RWPE2 (cell line): ENCODE data around the gene ABCA13.

Experiments
- ATAC-seq: fragments of 200-7000 bp; cut with Tn5 transposase; 3 replicates; pipeline ENCODE4 v1.9.1; 2021; ENCODE audit warnings: low read depth
- DNase-seq: peaks from one replicate; pipeline ENCODE4 v3.0.0-alpha.2; 2020; ENCODE audit warnings: low spot score
- H3K27ac ChIP-seq: fragments of 450-650 bp; 2 replicates; pipeline ENCODE4 v1.5.1; 2017; ENCODE audit warnings: mild to moderate bottlenecking; ENCODE audit not compliant: poor library complexity, severe bottlenecking
- H3K27me3 ChIP-seq: fragments of 250-450 bp; sonication (Bioruptor Pico); 2 replicates; pipeline ENCODE4 v1.5.1; 2021; ENCODE audit warnings: mild to moderate bottlenecking, moderate library complexity; ENCODE audit not compliant: insufficient read depth, poor library complexity, severe bottlenecking
- H3K36me3 ChIP-seq: fragments of 250-450 bp; sonication (Bioruptor Pico); 2 replicates; pipeline ENCODE4 v1.5.1; 2020; ENCODE audit warnings: low read depth, mild to moderate bottlenecking, moderate library complexity
- H3K4me1 ChIP-seq: fragments of 250-450 bp; sonication (Bioruptor Pico); 2 replicates; pipeline ENCODE4 v1.5.1; 2021; ENCODE audit warnings: mild to moderate bottlenecking, moderate library complexity; ENCODE audit not compliant: insufficient read depth, poor library complexity, severe bottlenecking
- H3K4me3 ChIP-seq: fragments of 250-450 bp; sonication (Bioruptor Pico); 2 replicates; pipeline ENCODE4 v1.5.1; 2021; ENCODE audit warnings: mild to moderate bottlenecking, moderate library complexity; ENCODE audit not compliant: severe bottlenecking
- H3K9me3 ChIP-seq: fragments of 250-450 bp; sonication (Bioruptor Pico); 2 replicates; pipeline ENCODE4 v1.5.1; 2021; ENCODE audit warnings: mild to moderate bottlenecking, moderate library complexity; ENCODE audit not compliant: severe bottlenecking
- TF ChIP-seq, protein P1 (sequence below): fragments of 450-650 bp; IDR thresholded peaks from one replicate; pipeline ENCODE4 v1.5.1; 2017; ENCODE audit warnings: mild to moderate bottlenecking, moderate library complexity; ENCODE audit not compliant: poor library complexity, severe bottlenecking

The ABCA13 gene

DNA sequence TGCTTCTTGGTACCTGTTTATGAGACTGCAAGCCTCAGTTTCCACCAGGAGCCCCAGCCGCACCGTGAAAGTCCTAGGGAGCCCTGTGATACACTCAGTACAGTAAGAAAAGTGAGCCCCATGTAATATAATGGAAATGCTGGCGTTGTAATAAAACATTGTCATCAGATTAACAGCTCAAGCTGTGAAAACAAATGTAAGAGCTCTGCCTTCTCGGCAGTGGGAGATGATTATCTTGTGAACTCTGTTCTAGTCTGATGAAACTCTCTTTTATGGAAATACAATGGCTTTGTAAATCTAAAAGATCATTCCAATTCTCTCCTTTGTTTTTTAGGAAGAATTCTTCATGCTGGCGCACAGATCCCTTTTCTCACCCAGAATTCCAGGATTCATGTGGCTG lies 299.9 kb downstream of the ABCA13 start:
- no peak for ATAC-seq

DNA sequence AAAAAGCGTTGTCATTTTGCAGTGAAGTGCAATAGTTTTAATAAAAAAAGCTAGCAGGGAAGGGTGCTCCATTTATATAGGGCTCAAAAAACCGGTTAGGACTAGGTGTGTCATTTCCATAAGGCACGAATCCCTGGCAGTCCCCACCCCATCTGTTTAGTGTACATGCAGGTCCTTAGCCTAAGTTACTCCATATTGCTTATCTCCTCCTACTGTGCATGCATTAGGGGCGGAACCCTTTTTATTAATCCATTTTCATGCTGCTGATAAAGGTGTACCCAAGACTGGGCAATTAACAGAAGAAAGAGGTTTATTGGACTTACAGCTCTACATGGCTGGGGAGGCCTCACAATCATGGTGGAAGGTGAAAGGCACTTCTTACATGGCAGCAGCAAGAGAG lies 301.4 kb downstream of the ABCA13 start:
- Histone ChIP-seq H3K27ac (no peak overlapping the region), H3K27me3 (no peaks in the 10 kb centered on the region), H3K36me3 (no peaks in the 10 kb centered on the region), H3K4me1 (no peaks in the 10 kb centered on the region), H3K9me3 (no peaks in the 10 kb centered on the region), H3K4me3 (no peak overlapping the region)
- no peak for DNase-seq
- TF ChIP-seq, protein P1, sequence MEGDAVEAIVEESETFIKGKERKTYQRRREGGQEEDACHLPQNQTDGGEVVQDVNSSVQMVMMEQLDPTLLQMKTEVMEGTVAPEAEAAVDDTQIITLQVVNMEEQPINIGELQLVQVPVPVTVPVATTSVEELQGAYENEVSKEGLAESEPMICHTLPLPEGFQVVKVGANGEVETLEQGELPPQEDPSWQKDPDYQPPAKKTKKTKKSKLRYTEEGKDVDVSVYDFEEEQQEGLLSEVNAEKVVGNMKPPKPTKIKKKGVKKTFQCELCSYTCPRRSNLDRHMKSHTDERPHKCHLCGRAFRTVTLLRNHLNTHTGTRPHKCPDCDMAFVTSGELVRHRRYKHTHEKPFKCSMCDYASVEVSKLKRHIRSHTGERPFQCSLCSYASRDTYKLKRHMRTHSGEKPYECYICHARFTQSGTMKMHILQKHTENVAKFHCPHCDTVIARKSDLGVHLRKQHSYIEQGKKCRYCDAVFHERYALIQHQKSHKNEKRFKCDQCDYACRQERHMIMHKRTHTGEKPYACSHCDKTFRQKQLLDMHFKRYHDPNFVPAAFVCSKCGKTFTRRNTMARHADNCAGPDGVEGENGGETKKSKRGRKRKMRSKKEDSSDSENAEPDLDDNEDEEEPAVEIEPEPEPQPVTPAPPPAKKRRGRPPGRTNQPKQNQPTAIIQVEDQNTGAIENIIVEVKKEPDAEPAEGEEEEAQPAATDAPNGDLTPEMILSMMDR = no peak
- no peak for ATAC-seq

More for the DNA sequence above, 299.9 kb downstream of the ABCA13 start:
- no peaks in the 10 kb centered on the region for H3K27me3 ChIP-seq
- H3K9me3 ChIP-seq = no peaks in the 10 kb centered on the region
- H3K27ac ChIP-seq = no peak overlapping the region
- TF ChIP-seq, protein P1 = no peak
- no peak overlapping the region for H3K4me3 ChIP-seq
- H3K4me1 ChIP-seq = no peaks in the 10 kb centered on the region
- no peaks in the 10 kb centered on the region for H3K36me3 ChIP-seq
- no peak for DNase-seq

DNA sequence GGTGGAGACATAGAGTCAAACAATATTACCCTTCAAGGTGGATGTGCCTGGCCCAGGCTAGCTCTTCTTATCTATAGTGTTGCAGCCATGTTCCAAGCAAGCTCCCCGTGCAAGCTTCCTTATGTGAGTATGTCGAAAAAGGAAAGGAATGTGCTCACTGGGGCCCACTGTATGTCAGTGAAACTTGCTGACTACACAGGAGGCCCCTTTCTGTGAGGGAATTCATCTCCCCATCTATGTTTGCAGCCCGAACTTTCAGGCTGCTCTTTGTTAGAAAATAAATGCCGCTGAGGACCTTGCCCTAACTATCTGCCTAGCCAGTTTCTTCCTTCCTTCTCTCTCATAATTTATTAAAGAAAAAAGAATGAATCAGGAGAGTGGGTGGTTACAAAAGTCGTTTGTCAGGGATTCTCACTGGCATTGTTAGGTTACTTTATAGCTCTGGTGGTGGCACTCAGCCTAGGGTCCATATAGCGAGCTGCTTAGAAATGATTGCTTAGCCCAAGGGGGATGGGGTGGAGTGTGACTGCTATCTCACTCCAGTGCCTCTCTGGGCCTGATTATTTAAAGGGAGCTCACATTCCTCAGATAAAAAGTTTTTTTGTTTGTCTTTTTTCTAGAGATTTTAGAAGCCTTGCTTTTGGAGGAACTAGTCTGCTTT lies 302.1 kb downstream of the ABCA13 start:
- TF ChIP-seq, protein P1 = no peak
- DNase-seq = no peak

DNA sequence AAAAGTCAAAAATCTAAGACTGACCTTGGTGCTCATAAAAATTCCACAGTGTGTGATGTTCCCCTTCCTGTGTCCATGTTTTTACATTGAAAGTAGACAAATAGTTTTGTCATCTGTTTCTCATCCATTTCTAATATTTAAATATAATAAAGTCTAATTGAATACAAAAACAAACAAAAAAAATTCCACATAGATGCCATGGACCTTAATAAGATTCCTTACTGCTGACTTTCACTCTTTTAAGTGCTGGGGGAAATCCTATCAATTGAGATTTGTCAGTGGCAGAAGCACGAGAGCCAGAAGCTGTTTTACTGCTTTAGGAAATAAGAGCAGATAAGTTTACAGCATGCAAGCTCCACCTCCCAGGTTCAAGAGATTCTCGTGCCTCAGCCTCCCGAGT lies 310.0 kb downstream of the ABCA13 start:
- TF ChIP-seq, protein P1 = no peak
- Histone ChIP-seq H3K27me3 (no peaks in the 10 kb centered on the region), H3K4me1 (no peaks in the 10 kb centered on the region), H3K36me3 (no peaks in the 10 kb centered on the region), H3K27ac (no peak overlapping the region), H3K9me3 (no peaks in the 10 kb centered on the region), H3K4me3 (no peak overlapping the region)
- ATAC-seq = no peak
- no peak for DNase-seq

More for the DNA sequence above, 302.1 kb downstream of the ABCA13 start:
- H3K27ac ChIP-seq = no peak overlapping the region
- no peaks in the 10 kb centered on the region for H3K9me3 ChIP-seq
- no peaks in the 10 kb centered on the region for H3K36me3 ChIP-seq
- no peak for ATAC-seq
- no peak overlapping the region for H3K4me3 ChIP-seq
- H3K27me3 ChIP-seq = no peaks in the 10 kb centered on the region
- H3K4me1 ChIP-seq = no peaks in the 10 kb centered on the region

DNA sequence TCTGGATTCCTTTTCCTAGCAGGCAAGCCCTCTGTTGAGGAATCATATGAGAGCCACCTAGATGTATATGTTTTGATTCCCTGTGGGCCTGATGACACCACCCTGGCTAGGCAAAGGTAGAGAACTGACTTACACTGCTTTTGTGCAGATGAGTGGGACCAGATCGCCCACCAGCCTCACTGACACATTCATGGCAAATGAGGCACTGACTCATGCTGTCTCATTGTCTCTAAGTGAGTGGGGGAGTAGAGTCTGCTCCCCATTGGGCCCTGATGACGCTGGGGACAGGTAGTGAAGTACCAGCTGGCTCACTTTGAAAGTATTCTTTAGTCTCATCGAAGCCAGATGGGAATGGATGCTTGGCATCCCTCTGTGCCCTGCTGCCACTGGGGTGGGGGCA lies 326.3 kb downstream of the ABCA13 start:
- H3K27me3 ChIP-seq = no peaks in the 10 kb centered on the region
- no peak overlapping the region for H3K27ac ChIP-seq
- H3K9me3 ChIP-seq = no peaks in the 10 kb centered on the region
- TF ChIP-seq, protein P1 = no peak
- no peaks in the 10 kb centered on the region for H3K4me1 ChIP-seq
- H3K36me3 ChIP-seq = no peaks in the 10 kb centered on the region
- no peak overlapping the region for H3K4me3 ChIP-seq
- DNase-seq (no peak), ATAC-seq (no peak)
